ENCODE data around the gene GLDN. TPM values are rescaled to one million over a fixed set of nuclear protein-coding genes. Genes with fewer than 3 reads are reported as not detected.

The GLDN gene
- polyA plus RNA-seq, 1 of the 3 experiments (the other 2 are of a cell fraction): not detected

DNA sequence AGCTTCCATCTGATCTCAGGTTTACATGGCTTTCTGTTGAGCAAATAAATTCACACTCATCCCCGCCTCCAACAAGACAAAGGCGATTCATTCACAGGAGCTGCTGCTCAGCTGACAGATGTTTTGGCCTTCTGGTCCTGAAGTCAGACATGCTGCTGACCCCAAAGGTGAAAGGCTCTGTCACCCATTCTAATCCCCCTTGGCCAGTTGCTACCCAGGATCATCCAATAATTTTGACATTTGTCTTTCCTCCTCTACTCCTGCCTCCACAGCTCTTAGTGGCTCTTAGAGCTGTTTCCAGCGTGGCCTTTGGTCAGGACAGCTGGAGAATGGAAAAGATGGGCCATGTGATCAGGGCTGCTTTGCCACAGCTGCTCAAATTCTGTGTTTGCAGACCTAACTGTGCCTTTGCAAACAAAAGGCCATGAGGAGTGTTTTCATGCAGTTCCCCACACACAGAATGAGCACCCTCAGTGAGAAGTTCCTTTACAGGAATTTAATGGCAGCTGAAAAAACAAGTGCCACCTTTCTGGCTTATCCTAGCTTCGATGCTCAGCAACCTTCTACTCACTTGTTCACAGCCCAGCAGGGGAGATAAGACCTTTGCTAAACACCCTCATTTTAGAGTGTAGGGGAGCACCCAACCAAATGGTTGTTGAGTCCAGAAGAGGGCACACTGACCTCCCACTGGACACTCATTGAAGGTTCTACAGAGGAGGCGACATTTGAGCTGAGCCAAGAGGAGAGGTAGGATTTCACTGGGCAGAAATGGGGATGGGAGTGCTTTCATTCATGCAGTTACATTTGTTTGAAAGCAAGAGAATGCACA is 42.1 kb upstream of the GLDN start:
- Histone ChIP-seq H3K27ac (ENCODE audit: low read depth in 2 of 2, low read length in 1 of 2) (no peak overlapping the region), H3K4me1 (ENCODE audit: control insufficient read depth in 1 of 2, insufficient read depth in 2 of 2, low read depth in 1 of 2, low read length in 1 of 2) (no peaks in the 10 kb centered on the region), H3F3A (replicated peaks; ENCODE audit: insufficient read depth) (no peaks in the 10 kb centered on the region), H3K9me3 (no peaks in the 10 kb centered on the region), H3K36me3 (replicated peaks in 1 of 2; ENCODE audit: control insufficient read depth in 1 of 2, insufficient read depth in 2 of 2, low read length in 1 of 2) (no peaks in the 10 kb centered on the region), H2AFZ (ENCODE audit: low read depth) (no peak overlapping the region), H3K9me2 (no peaks in the 10 kb centered on the region), H3K4me2 (no peak overlapping the region), H3K27me3 (ENCODE audit: insufficient read depth) (peaks cover 5% of the 10 kb centered on the region; the same call in 1 of the 2 replicates), H4K20me1 (ENCODE audit: insufficient read depth) (no peaks in the 10 kb centered on the region), H3K9ac (no peak overlapping the region), H3K4me3 (ENCODE audit: low read depth in 2 of 2, low read length in 1 of 2) (no peak overlapping the region), H3K79me2 (ENCODE audit: insufficient read depth) (no peaks in the 10 kb centered on the region)
- no peak for DNase-seq
- WGBS (ENCODE audit: low lambda C conversion rate): 34% methylated on average over 5 of the region's 5 CpGs
- ChIA-PET CTCF (interaction anchor here (1.4 to 3.2 kb wide), 4 partner anchors 13 to 218 kb away, joined by 3 to 7 read pairs (median 4); no protein-coding TSS in a partner anchor), POLR2A (no interaction called here)
- TF ChIP-seq YY1 (IDR thresholded peaks at IDR 0.05; ENCODE audit: low read depth) (no peak), RFX5 (IDR thresholded peaks at IDR 0.05; ENCODE audit: low read length) (no peak), TAF1 (IDR thresholded peaks at IDR 0.05; ENCODE audit: borderline replicate concordance, low read depth, low read length) (no peak), JUND (IDR thresholded peaks at IDR 0.05) (no peak), EZH2phosphoT487 (IDR thresholded peaks at IDR 0.05; ENCODE audit: borderline replicate concordance, low read depth) (no peak), NRF1 (IDR thresholded peaks at IDR 0.05; ENCODE audit: low read depth, low read length) (no peak), FOSL2 (IDR thresholded peaks at IDR 0.05; ENCODE audit: borderline replicate concordance, low read depth) (no peak), EP300 (IDR thresholded peaks at IDR 0.05; ENCODE audit: borderline replicate concordance in 1 of 2, low read depth in 1 of 2, low read length in 1 of 2) (no peak), TEAD4 (IDR thresholded peaks at IDR 0.05; ENCODE audit: borderline replicate concordance, insufficient read depth) (no peak), MEF2A (IDR thresholded peaks at IDR 0.05; ENCODE audit: borderline replicate concordance, low read depth) (no peak), POLR2AphosphoS5 (IDR thresholded peaks at IDR 0.05; ENCODE audit: low read depth, low read length) (no peak), NFIC (IDR thresholded peaks at IDR 0.05; ENCODE audit: borderline replicate concordance) (no peak), ELF1 (IDR thresholded peaks at IDR 0.05) (no peak), CHD2 (IDR thresholded peaks at IDR 0.05; ENCODE audit: low read length, partially characterized antibody) (no peak), SIN3A (IDR thresholded peaks at IDR 0.05; ENCODE audit: borderline replicate concordance, low read depth, low read length) (no peak), SMC3 (IDR thresholded peaks at IDR 0.05; ENCODE audit: low read depth, low read length) (no peak)
- TF ChIP-seq, protein P1, sequence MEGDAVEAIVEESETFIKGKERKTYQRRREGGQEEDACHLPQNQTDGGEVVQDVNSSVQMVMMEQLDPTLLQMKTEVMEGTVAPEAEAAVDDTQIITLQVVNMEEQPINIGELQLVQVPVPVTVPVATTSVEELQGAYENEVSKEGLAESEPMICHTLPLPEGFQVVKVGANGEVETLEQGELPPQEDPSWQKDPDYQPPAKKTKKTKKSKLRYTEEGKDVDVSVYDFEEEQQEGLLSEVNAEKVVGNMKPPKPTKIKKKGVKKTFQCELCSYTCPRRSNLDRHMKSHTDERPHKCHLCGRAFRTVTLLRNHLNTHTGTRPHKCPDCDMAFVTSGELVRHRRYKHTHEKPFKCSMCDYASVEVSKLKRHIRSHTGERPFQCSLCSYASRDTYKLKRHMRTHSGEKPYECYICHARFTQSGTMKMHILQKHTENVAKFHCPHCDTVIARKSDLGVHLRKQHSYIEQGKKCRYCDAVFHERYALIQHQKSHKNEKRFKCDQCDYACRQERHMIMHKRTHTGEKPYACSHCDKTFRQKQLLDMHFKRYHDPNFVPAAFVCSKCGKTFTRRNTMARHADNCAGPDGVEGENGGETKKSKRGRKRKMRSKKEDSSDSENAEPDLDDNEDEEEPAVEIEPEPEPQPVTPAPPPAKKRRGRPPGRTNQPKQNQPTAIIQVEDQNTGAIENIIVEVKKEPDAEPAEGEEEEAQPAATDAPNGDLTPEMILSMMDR (IDR thresholded peaks at IDR 0.05): no peak
- TF ChIP-seq, protein P2, sequence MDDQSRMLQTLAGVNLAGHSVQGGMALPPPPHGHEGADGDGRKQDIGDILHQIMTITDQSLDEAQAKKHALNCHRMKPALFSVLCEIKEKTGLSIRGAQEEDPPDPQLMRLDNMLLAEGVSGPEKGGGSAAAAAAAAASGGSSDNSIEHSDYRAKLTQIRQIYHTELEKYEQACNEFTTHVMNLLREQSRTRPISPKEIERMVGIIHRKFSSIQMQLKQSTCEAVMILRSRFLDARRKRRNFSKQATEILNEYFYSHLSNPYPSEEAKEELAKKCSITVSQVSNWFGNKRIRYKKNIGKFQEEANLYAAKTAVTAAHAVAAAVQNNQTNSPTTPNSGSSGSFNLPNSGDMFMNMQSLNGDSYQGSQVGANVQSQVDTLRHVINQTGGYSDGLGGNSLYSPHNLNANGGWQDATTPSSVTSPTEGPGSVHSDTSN (IDR thresholded peaks at IDR 0.05): no peak

Measured in SK-N-SH (cell line).